ENCODE results near the gene PARP6. TPM values are rescaled to one million over a fixed set of nuclear protein-coding genes. Genes with fewer than 3 reads are reported as not detected.

The PARP6 gene
- total RNA-seq, 1 experiment from 2014 or later, result 110 TPM

GRCh38 chr15:72199205-72199515 lies 73.2 kb downstream of the PARP6 start:
- Mint-ChIP-seq H3K36me3 (ENCODE audit: insufficient read depth, unreplicated experiment) (peaks cover 79% of the 10 kb centered on the region), H3K27me3 (ENCODE audit: unreplicated experiment) (no peaks in the 10 kb centered on the region), H3K27ac (ENCODE audit: unreplicated experiment) (peak overlapping the region; percentile 72), H3K9me3 (ENCODE audit: low read depth, unreplicated experiment) (no peaks in the 10 kb centered on the region), H3K4me3 (ENCODE audit: low read depth, unreplicated experiment) (no peak overlapping the region), H3K4me1 (ENCODE audit: low read depth, unreplicated experiment) (peaks cover 38% of the 10 kb centered on the region)
- BruUV-seq (replicated peaks), result TSS peak; percentile 100
- intact Hi-C loops (cut with micrococcal nuclease; ENCODE audit: unreplicated experiment), result loop anchor here (2.0 kb wide), 1 partner anchor 88 kb away; no protein-coding TSS in a partner anchor
- no peak for TF ChIP-seq CTCF (IDR thresholded peaks at IDR 0.05; ENCODE audit: unreplicated experiment)
- DNase-seq, result no peak
- CTCF ChIA-PET, result interaction anchor here (0.7 to 2.5 kb wide), 4 partner anchors 23 to 33 kb away, joined by 4 to 10 read pairs (median 7); partner anchors contain the start of gene PKM

GRCh38 chr15:72198356-72199204 lies 73.8 kb downstream of the PARP6 start:
- no TSS peak for BruUV-seq (replicated peaks)
- intact Hi-C loops (cut with micrococcal nuclease; ENCODE audit: unreplicated experiment), result loop anchor here (2.0 kb wide), 1 partner anchor 88 kb away; no protein-coding TSS in a partner anchor
- Mint-ChIP-seq H3K4me1 (ENCODE audit: low read depth, unreplicated experiment) (peaks cover 35% of the 10 kb centered on the region), H3K36me3 (ENCODE audit: insufficient read depth, unreplicated experiment) (peaks cover 75% of the 10 kb centered on the region), H3K27ac (ENCODE audit: unreplicated experiment) (peak overlapping the region; percentile 72), H3K9me3 (ENCODE audit: low read depth, unreplicated experiment) (no peaks in the 10 kb centered on the region), H3K4me3 (ENCODE audit: low read depth, unreplicated experiment) (peak overlapping the region; percentile 66), H3K27me3 (ENCODE audit: unreplicated experiment) (no peaks in the 10 kb centered on the region)
- no peak for DNase-seq
- CTCF ChIA-PET, result interaction anchor here (0.7 to 2.5 kb wide), 5 partner anchors 9 to 33 kb away, joined by 3 to 10 read pairs (median 4); partner anchors contain the start of gene PKM
- TF ChIP-seq CTCF (IDR thresholded peaks at IDR 0.05; ENCODE audit: unreplicated experiment), result no peak

GRCh38 chr15:72197460-72198355 lies 74.6 kb downstream of the PARP6 start, which contains the start of gene GRAMD2A:
GRAMD2A (minus strand) TSS chr15:72197787.
- intact Hi-C loops (cut with micrococcal nuclease; ENCODE audit: unreplicated experiment), result loop anchor here (2.0 kb wide), 1 partner anchor 89 kb away; no protein-coding TSS in a partner anchor

More at GRCh38 chr15:72197460-72198355, 74.6 kb downstream of the PARP6 start, which contains the start of gene GRAMD2A:
- no peaks in the 10 kb centered on the region for H3K27me3 Mint-ChIP-seq (ENCODE audit: unreplicated experiment)
- peaks cover 26% of the 10 kb centered on the region for H3K4me1 Mint-ChIP-seq (ENCODE audit: low read depth, unreplicated experiment)
- DNase-seq, result peak; percentile 80
- TF ChIP-seq CTCF (IDR thresholded peaks at IDR 0.05; ENCODE audit: unreplicated experiment), result no peak
- no peaks in the 10 kb centered on the region for H3K9me3 Mint-ChIP-seq (ENCODE audit: low read depth, unreplicated experiment)
- CTCF ChIA-PET, result interaction anchor here (1.2 to 2.5 kb wide), 4 partner anchors 10 to 34 kb away, joined by 3 to 10 read pairs (median 6); partner anchors contain the start of gene PKM
- H3K36me3 Mint-ChIP-seq (ENCODE audit: insufficient read depth, unreplicated experiment), result peaks cover 67% of the 10 kb centered on the region
- H3K27ac Mint-ChIP-seq (ENCODE audit: unreplicated experiment), result peak within 1 kb of the TSS; percentile 72
- no TSS peak for BruUV-seq (replicated peaks)
- H3K4me3 Mint-ChIP-seq (ENCODE audit: low read depth, unreplicated experiment), result peak within 1 kb of the TSS; percentile 66
